Measurements from ENCODE around the gene RHBDF2.

DNA sequence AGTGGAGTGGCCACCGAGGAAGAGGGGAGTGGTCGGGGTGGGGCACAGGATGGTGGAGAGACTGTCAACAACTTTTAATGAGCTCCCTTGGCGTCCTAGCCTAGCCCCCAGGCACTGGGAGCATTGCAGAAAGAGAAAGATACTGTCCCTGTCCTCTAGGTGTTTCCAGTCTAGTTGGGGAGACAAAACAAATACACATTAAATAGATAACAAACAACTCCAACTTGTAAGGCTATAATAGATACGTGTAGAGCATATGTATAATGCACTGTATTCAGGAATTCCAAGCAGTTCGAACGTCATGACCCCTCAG is 47.8 kb downstream of the RHBDF2 start:
- TF ChIP-seq POLR2A (IDR thresholded peaks at IDR 0.05; ENCODE audit: low read length): no peak
- TF ChIP-seq GATA1 (IDR thresholded peaks at IDR 0.05; ENCODE audit: low read depth, low read length): no peak

Measured in erythroblast (primary cell).